Adrenal gland (tissue), 12 donors: ENCODE results near the gene CCDC78. TPM values are rescaled to one million over a fixed set of nuclear protein-coding genes. Genes with fewer than 3 reads are reported as not detected.

Source experiments
- DNase-seq, 7 donors: peaks; one replicate each; pipeline ENCODE4 v3.0.0-alpha.2; 2019 to 2020
- H3K27ac ChIP-seq, 5 donors: fragments of 200-600 bp; sonication (generic) in 4 of 5; 1 replicate in 3 of 5; 2 replicates in 2 of 5; pipeline versions ENCODE4 v1.5.1 to v1.8.0; 2016 to 2020; ENCODE audit warnings: mild to moderate bottlenecking in 1 of 5
- H3K27me3 ChIP-seq: fragments of 200-600 bp; 2 replicates; pipeline ENCODE4 v1.8.0; 2021
- H3K36me3 ChIP-seq, 2 donors: fragments of 200-600 bp; replicated peaks in 1 of 2; 1 replicate in 1 of 2; 2 replicates in 1 of 2; pipeline versions ENCODE4 v1.5.1 to v1.8.0; 2018 to 2022
- H3K4me1 ChIP-seq, 2 donors: fragments of 200-600 bp; replicated peaks in 1 of 2; 1 replicate in 1 of 2; 2 replicates in 1 of 2; pipeline versions ENCODE4 v1.5.1 to v1.8.0; 2018 to 2021
- H3K4me3 ChIP-seq, 4 donors: fragments of 200-600 bp; sonication (generic) in 3 of 4; one replicate each; pipeline ENCODE4 v1.5.1; 2016 to 2018
- H3K9me3 ChIP-seq, 3 donors: fragments of 200-600 bp; sonication (generic) in 1 of 3; replicated peaks in 1 of 3; 1 replicate in 2 of 3; 2 replicates in 1 of 3; pipeline versions ENCODE4 v1.5.1 to v1.8.0; 2016 to 2021
- CTCF ChIP-seq, 6 experiments: fragments of 450-650 bp in 4 of 6; fragments of 200-600 bp in 2 of 6; sonication (generic) in 1 of 6; IDR thresholded peaks; 1 replicate in 5 of 6; 2 replicates in 1 of 6; pipeline versions ENCODE4 v1.5.1 to v1.8.0; 2016 to 2021; ENCODE audit warnings: antibody characterized with exemption in 6 of 6, mild to moderate bottlenecking in 2 of 6, moderate library complexity in 1 of 6
- POLR2A ChIP-seq, 2 donors: fragments of 450-650 bp; IDR thresholded peaks; one replicate each; pipeline ENCODE4 v1.6.1; 2017; ENCODE audit warnings: antibody characterized with exemption in 2 of 2, mild to moderate bottlenecking in 2 of 2, moderate library complexity in 1 of 2
- WGBS, 4 donors: extraction: QIAGEN DNeasy Blood & Tissue Kit in 2 of 4; methylation state at CpG; one replicate each; pipeline versions ENCODE4 v1.1.5 to v1.1.7; 2013 to 2017; 5-methylcytosine and 5-hydroxymethylcytosine counted together
- intact Hi-C, 2 donors: fragments of 100-400 bp; cut with DNase I; formaldehyde crosslinking; loops; one replicate each; pipeline versions ENCODE4 v1.14.1 to v1.15.0; 2022 to 2023
- polyA plus RNA-seq, 3 donors: library from polyadenylated mRNA; stranded (reverse); fragments of 200-250 nt in 2 of 3; fragments of 350-450 nt in 1 of 3; fragmentation: Illumina TruSeq in 1 of 3; extraction: RNeasy Lipid Tissue Mini Kit (QIAGEN cat#74804) in 1 of 3; gene quantifications; one replicate each; pipeline ENCODE4 v1.2.3, GENCODE V29; 2013 to 2014
- total RNA-seq, 9 donors: library from RNA; depleted of rRNA in 4 of 9; stranded (reverse); fragments of >200 nt in 4 of 9; fragments of 120-200 nt in 1 of 9; fragmentation: NEBNext Ultra II Directional in 1 of 9; extraction: Animal tissue kit (Norgen Biotek cat#: 25700) in 1 of 9; gene quantifications; one replicate each; pipeline versions ENCODE4 v1.1.0 to v1.2.4, GENCODE V29; 2013 to 2023
- donor health status: healthy with polysubstance abuse.
- donor health status: Bipolar disorder and iron deficiency.
- donor health status: DM: yes; HTN: yes; CAD: no.
- donor health status: DM: no; HTN: no; CAD: no.
- donor health status: DM: no; HTN: no; CAD: no.
- donor health status: DM: yes; HTN: yes; CAD: no.

CCDC78 gene
- total and polyA plus RNA-seq, 12 donors = 0.17 to 49.9 (median 0.85) TPM; not detected in 2

GRCh38 chr16:725463-726187, 618 bp downstream of the CCDC78 start:
- TF ChIP-seq CTCF (IDR thresholded peaks at IDR 0.05) = no peak
- no peak for TF ChIP-seq POLR2A (IDR thresholded peaks at IDR 0.05)
- 67 to 74% (median 69%) methylated on average over 2 to 23 of the region's 23 CpGs for WGBS, 4 donors

GRCh38 chr16:725041-725376, 1.2 kb downstream of the CCDC78 start:
- 73 to 85% (median 81%) methylated on average over 4 to 7 of the region's 7 CpGs for WGBS, 4 donors
- no peak for TF ChIP-seq POLR2A (IDR thresholded peaks at IDR 0.05)
- TF ChIP-seq CTCF (IDR thresholded peaks at IDR 0.05) = no peak
- Histone ChIP-seq H3K27me3 (no peaks in the 10 kb centered on the region), H3K4me3 (no peak overlapping the region), H3K36me3 (no peaks in the 10 kb centered on the region), H3K4me1 (peaks cover 26 to 29% of the 10 kb centered on the region in 2 donors), H3K9me3 (no peaks in the 10 kb centered on the region), H3K27ac (no peak overlapping the region)
- intact Hi-C loops = no loop called here
- DNase-seq = no peak

More at GRCh38 chr16:725463-726187, 618 bp downstream of the CCDC78 start:
- no peak for DNase-seq
- no peak overlapping the region for H3K4me3 ChIP-seq
- no peaks in the 10 kb centered on the region for H3K27me3 ChIP-seq
- no peak overlapping the region for H3K27ac ChIP-seq
- no peaks in the 10 kb centered on the region for H3K9me3 ChIP-seq
- H3K4me1 ChIP-seq = peaks cover 23 to 25% of the 10 kb centered on the region in 2 donors
- intact Hi-C loops = no loop called here
- no peaks in the 10 kb centered on the region for H3K36me3 ChIP-seq

GRCh38 chr16:724188-725040, 1.8 kb downstream of the CCDC78 start:
- H3K36me3 ChIP-seq = no peaks in the 10 kb centered on the region
- H3K27me3 ChIP-seq = no peaks in the 10 kb centered on the region
- intact Hi-C loops = no loop called here
- no peak for DNase-seq
- H3K4me1 ChIP-seq = peaks cover 31 to 32% of the 10 kb centered on the region in 2 donors
- H3K4me3 ChIP-seq = no peak overlapping the region
- no peak for TF ChIP-seq POLR2A (IDR thresholded peaks at IDR 0.05)
- no peak for TF ChIP-seq CTCF (IDR thresholded peaks at IDR 0.05)
- H3K27ac ChIP-seq = no peak overlapping the region
- 60 to 66% (median 63%) methylated on average over 1 to 29 of the region's 29 CpGs for WGBS, 4 donors
- no peaks in the 10 kb centered on the region for H3K9me3 ChIP-seq

- intact Hi-C loops = no loop called here
- no peak for TF ChIP-seq CTCF (IDR thresholded peaks at IDR 0.05)
- TF ChIP-seq POLR2A (IDR thresholded peaks at IDR 0.05) = no peak
- Histone ChIP-seq H3K4me1 (peaks cover 31% of the 10 kb centered on the region in 2 donors), H3K27me3 (no peaks in the 10 kb centered on the region), H3K4me3 (no peak overlapping the region), H3K36me3 (no peaks in the 10 kb centered on the region), H3K27ac (no peak overlapping the region), H3K9me3 (no peaks in the 10 kb centered on the region)
- no peak for DNase-seq
- WGBS, 4 donors = 72 to 100% (median 79%) methylated on average over 2 to 9 of the region's 9 CpGs
Measured at GRCh38 chr16:723695-724094, 2.5 kb downstream of the CCDC78 start.
